ENCODE results near the gene WDR1.

Gene WDR1

DNA sequence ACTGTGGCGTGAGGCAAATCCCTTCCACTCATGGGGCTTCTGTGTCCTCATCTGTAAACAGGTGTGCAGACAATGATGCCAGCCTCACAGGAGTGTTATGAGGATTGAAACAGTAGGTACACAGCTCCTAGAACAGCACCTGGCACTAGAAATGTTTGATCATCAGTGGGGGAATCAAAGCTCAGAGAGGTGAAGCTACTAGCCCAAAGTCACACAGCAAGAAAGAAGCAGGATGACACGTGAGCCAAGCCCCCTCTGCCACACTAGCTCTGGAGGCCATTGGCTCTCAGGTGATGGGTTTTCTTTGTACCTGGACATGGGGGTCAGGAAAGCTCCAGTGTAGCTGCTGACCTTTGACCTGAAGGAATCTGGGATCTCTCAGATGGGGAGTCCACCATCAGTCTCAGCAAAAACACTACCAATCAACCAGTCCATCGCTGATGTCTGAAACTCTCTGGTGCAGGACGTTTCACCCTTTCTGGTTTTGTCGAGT lies 81.9 kb downstream of the WDR1 start:
- FAIRE-seq, result no peak

DNA sequence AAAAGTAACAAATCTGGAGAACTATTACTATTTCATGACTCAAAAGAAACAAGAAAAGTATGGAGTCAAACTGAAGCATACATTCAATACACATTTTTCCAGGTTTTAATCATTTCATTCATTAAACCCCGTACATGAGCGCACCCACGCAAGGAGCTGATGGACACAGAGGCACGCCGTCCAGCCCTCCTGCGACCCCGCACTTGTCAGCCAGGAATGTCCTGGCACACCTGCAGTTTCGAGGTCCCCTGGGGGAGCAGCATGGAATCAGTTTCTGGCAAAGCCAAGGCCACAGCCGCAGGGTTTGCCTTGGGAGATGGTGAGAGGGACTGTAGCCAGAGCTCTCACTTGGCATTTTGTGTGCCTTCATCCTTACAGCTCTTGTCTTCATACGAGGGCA lies 82.5 kb downstream of the WDR1 start:
- FAIRE-seq, result no peak

DNA sequence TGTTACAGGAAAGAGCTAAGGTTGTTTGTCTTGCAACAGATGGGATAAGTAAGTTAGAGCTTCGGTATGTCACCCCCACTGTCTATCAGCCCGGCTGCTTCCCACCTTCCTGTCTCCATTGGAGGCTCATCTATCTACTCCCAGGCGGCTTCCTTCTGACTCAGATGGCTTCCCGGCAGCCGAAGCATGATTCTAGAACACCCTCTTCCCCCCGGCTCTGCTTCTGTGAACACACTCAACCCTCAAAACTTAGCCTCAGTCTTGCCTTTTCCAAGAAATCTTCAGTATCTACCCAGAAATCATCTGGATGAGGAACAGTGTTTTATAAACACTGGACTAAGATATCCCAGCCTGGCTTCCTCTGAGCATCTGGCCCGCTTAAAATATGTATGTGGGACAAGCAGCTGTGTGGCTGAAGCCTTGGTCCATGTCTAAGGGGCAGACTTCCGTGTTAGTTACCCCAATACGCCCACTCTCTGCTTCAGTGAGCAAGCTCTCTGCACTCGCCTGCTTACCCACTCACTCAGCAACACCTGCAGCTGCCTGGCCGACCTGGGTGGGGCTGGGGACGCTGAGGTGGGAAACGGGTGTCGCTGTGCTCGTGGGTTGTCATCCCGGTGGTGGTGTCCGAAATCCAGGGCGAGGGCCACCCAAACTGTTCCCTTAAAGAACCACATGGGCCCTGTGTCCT lies 83.3 kb downstream of the WDR1 start:
- FAIRE-seq, result no peak

DNA sequence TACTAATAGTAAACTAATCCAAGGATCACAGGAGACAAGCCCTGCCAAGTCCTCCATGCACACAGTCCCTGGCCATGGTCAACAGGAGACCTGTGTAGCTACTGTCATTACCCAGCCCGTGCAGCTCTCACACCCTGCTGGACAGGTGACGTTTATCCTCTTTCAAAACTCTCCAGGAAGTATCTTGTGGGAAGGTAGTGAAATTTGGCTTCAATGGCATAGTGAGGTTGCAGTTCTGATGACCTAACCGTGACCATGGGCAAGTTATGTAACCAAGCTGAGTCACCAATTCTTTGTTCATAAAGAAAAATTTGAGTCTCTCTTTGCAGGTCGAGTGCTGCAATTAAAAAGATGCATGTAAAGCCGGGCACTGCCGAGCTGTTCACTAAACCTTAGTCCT lies 84.0 kb downstream of the WDR1 start:
- FAIRE-seq, result no peak

DNA sequence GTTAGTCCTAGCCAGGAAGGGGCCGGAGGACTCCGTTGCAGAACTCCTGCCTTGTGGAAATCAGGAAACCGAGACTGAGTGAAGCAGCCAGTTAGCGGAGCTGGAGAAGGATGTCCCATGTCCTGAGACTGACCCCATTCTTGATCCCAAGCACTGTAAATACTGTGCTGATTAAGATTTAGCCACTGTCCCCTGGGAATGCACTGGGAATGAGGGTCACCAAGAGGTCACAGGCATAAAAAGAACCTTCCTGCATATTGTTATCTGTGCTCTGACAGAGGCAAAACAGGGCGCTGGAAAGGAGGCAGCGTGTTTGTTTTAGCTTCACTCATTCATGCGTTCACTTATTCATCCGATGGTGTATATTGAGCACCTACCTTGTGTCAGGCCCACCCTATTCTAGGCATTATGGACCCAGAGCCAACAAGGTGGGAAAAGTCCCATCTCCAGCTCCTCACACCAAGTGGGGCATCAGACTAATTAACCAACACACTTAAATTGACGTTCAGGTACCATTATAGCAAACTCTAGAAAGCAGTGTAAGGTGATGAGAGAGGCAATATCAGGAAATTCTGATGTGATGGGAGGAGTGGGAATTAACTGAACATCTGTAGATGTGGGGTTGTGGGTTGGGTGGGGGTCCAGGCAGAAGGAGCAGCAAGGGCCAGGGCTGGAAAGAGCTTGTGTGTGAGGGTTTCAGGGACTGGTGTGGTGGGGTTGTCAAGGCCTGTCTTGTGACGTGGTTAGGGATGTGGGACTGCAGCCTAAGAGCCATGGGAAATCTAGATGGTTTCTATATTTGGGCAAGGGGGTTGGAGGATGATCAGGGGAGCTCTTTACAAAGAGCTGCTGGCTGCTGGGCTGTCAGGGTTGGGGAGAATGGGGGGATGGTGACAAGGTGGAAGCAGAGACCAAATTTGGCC lies 84.7 kb downstream of the WDR1 start:
- no peak for FAIRE-seq

DNA sequence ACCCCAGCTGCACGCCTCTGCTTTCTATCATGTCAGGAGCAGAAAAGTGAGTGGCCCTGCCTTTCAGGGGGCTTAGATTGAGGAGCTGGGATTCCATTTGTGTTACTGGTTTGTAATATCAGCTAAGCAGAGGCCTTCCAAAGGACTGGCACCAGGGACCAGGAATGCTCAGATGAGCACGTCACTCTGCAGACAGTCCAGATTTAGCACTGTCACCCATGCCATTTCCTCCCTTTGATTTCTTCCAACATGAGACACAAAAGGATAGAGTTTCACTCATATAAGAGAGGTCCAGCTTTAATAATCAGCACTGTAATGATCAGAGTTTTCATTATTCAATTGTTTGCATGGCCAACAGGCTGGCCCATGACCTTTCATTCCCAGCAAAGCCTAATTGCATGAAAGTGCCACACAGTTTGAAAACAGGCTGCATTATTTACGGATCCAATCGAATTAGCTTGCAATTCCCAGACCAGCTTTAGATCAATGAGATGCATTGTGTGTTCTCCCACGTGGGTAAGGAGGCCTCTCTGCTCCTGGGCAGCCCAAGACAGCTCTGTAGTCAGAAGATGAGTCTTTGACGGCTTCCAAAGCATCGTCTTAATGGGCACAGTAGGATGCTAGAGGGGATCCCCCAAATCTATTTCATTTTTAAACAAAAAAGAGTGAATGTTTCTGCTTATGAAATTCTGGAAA lies 85.5 kb downstream of the WDR1 start:
- no peak for FAIRE-seq

DNA sequence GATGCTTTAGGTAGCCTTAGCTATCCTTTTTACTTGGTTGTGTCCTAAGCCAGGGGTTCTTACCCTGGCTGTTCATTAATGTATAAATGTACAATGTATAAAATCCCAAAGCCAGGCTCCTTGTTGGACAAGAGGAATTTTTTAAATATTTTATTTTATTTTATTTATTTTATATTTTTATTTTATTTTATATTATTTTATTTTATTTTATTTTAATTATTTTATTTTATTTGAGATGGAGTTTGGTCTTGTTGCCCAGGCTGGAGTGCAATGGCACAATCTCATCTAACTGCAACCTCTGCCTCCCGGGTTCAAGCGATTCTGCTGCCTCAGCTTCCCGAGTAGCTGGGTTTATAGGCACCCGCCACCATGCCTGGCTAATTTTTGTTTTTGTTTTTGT lies 87.2 kb downstream of the WDR1 start:
- FAIRE-seq, result no peak

DNA sequence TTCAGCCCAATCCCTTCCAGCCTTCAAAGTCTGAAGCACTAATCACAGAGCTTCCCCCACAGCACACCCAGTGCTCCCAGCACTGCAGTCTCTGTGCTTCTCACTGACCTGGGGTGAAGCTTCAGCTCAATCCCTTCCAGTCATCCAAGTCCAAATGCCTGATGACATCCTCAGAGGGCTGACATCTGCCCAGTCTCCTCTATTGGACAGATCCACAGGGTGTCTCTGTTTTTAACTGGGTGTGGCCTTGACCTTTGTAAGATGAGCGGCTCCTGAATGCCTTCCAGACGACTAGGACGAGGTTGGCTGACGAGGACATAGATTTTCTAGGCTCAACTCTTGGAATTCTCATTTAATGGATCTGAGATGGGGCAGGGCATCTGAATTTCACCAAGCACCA lies 87.7 kb downstream of the WDR1 start:
- FAIRE-seq, result no peak

DNA sequence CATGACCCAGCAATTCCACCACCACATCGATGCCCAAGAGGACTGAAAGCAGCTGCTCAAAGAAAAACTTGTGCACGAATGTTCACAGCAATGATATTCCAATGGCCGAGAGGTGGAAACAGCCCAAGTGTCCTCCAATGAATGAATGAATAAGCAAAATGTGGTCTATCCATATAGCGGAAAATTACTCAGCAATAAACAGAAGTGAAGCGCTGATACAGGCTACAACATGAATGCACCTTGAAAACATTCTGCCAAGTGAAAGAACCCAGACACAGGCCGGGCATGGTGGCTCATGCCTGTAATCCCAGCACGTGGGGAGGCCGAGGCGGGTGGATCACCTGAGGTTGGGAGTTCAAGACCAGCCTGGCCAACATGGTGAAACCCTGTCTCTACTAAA lies 90.1 kb downstream of the WDR1 start:
- no peak for FAIRE-seq

DNA sequence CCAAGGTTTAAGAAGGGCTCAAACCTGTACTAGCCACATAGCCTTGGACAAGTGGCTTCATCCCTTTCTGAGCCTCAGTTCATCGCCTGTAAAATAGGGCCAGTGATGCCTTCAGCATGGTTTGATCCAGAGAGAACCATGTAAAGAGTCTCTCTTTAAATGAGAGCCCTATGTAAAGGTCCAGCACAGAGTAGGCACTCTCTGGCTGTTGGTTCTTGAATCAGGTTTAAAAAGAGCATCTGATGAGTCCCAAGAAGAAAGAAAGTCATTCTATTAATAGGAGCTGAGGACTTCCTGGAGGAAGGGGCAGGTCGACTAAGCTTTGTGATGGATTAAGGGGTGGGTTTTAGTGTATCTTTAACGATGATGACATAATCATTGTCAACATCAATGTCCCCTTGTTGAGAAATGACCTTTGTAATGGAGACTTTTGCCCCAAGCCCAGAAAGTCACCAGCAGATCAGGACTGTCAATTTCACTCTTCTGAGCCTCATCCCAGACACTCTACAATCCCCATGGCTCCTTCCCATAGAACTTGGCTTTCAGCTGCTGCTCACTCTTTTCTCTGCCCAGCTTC lies 91.3 kb downstream of the WDR1 start:
- no peak for FAIRE-seq

Data from endometrium (tissue), 2 donors.